Upper lobe of left lung (tissue), 4 donors: ENCODE results near the gene SORL1.

Source experiments
- CTCF ChIP-seq, 6 experiments: fragments of 450-650 bp in 4 of 6; fragments of 200-600 bp in 2 of 6; sonication (generic) in 2 of 6; IDR thresholded peaks; one replicate each; pipeline ENCODE4 v1.5.1; 2016 to 2019; ENCODE audit warnings: antibody characterized with exemption in 6 of 6
- POLR2AphosphoS5 ChIP-seq, 2 donors: sonication (generic); formaldehyde crosslinking; IDR thresholded peaks; one replicate each; pipeline ENCODE4 v1.5.1; 2017; ENCODE audit warnings: antibody characterized with exemption in 2 of 2

- TF ChIP-seq CTCF (IDR thresholded peaks at IDR 0.05) (no peak), POLR2AphosphoS5 (IDR thresholded peaks at IDR 0.05) (no peak)
These were observed 174.4 kb downstream of the SORL1 start for GRCh38 chr11:121626507-121626875.
